ENCODE data around the gene ELMO3. TPM values are rescaled to one million over a fixed set of nuclear protein-coding genes. Genes with fewer than 3 reads are reported as not detected.

The ELMO3 gene
- total RNA-seq, 1 donor, result 0.36 TPM

GRCh38 chr16:67185651-67186134 lies 13.2 kb upstream of the ELMO3 start:
- Histone ChIP-seq H3K4me2 (ENCODE audit: insufficient read depth, low read length) (peak overlapping the region; percentile 98), H3K4me1 (ENCODE audit: insufficient read depth, low read length) (peaks cover 47% of the 10 kb centered on the region), H3K9me3 (ENCODE audit: low read depth, low read length) (no peaks in the 10 kb centered on the region), H3K27me3 (ENCODE audit: insufficient read depth, low read length) (no peaks in the 10 kb centered on the region), H2AFZ (ENCODE audit: low read length) (no peak overlapping the region), H3K4me3 (ENCODE audit: insufficient read depth, low read length) (peak overlapping the region; percentile 1), H3K27ac (ENCODE audit: low read depth, low read length) (no peak overlapping the region), H3K36me3 (ENCODE audit: insufficient read depth, low read length) (no peaks in the 10 kb centered on the region), H4K20me1 (ENCODE audit: insufficient read depth, low read length) (peaks cover 11% of the 10 kb centered on the region), H3K79me2 (ENCODE audit: insufficient read depth, low read length) (peaks cover 11% of the 10 kb centered on the region)
- DNase-seq (ENCODE audit: insufficient read length, low spot score, missing footprints), result no peak
- TF ChIP-seq CTCF (IDR thresholded peaks at IDR 0.05; ENCODE audit: extremely low read depth, low read depth, low read length), result no peak

GRCh38 chr16:67186550-67186950 lies 12.4 kb upstream of the ELMO3 start:
- DNase-seq (ENCODE audit: insufficient read length, low spot score, missing footprints), result peak; percentile 93
- H3K4me3 ChIP-seq (ENCODE audit: insufficient read depth, low read length), result peak overlapping the region; percentile 37
- H3K79me2 ChIP-seq (ENCODE audit: insufficient read depth, low read length), result peaks cover 11% of the 10 kb centered on the region
- H3K4me1 ChIP-seq (ENCODE audit: insufficient read depth, low read length), result peaks cover 47% of the 10 kb centered on the region
- no peaks in the 10 kb centered on the region for H3K27me3 ChIP-seq (ENCODE audit: insufficient read depth, low read length)
- H3K27ac ChIP-seq (ENCODE audit: low read depth, low read length), result no peak overlapping the region
- TF ChIP-seq CTCF (IDR thresholded peaks at IDR 0.05; ENCODE audit: extremely low read depth, low read depth, low read length), result no peak
- no peak overlapping the region for H2AFZ ChIP-seq (ENCODE audit: low read length)
- H3K4me2 ChIP-seq (ENCODE audit: insufficient read depth, low read length), result peak overlapping the region; percentile 46
- peaks cover 4% of the 10 kb centered on the region for H4K20me1 ChIP-seq (ENCODE audit: insufficient read depth, low read length)
- H3K9me3 ChIP-seq (ENCODE audit: low read depth, low read length), result no peaks in the 10 kb centered on the region
- H3K36me3 ChIP-seq (ENCODE audit: insufficient read depth, low read length), result no peaks in the 10 kb centered on the region

GRCh38 chr16:67187175-67187890 lies 11.6 kb upstream of the ELMO3 start:
- Histone ChIP-seq H3K9me3 (ENCODE audit: low read depth, low read length) (no peaks in the 10 kb centered on the region), H3K27ac (ENCODE audit: low read depth, low read length) (no peak overlapping the region), H2AFZ (ENCODE audit: low read length) (no peak overlapping the region), H3K4me1 (ENCODE audit: insufficient read depth, low read length) (peaks cover 44% of the 10 kb centered on the region), H3K4me2 (ENCODE audit: insufficient read depth, low read length) (no peak overlapping the region), H3K4me3 (ENCODE audit: insufficient read depth, low read length) (no peak overlapping the region), H3K27me3 (ENCODE audit: insufficient read depth, low read length) (no peaks in the 10 kb centered on the region), H3K36me3 (ENCODE audit: insufficient read depth, low read length) (no peaks in the 10 kb centered on the region), H3K79me2 (ENCODE audit: insufficient read depth, low read length) (peaks cover 12% of the 10 kb centered on the region), H4K20me1 (ENCODE audit: insufficient read depth, low read length) (peaks cover 4% of the 10 kb centered on the region)
- TF ChIP-seq CTCF (IDR thresholded peaks at IDR 0.05; ENCODE audit: extremely low read depth, low read depth, low read length), result no peak
- no peak for DNase-seq (ENCODE audit: insufficient read length, low spot score, missing footprints)

GRCh38 chr16:67188323-67188722 lies 10.6 kb upstream of the ELMO3 start:
- Histone ChIP-seq H3K36me3 (ENCODE audit: insufficient read depth, low read length) (no peaks in the 10 kb centered on the region), H3K9me3 (ENCODE audit: low read depth, low read length) (no peaks in the 10 kb centered on the region), H3K4me1 (ENCODE audit: insufficient read depth, low read length) (peaks cover 43% of the 10 kb centered on the region), H4K20me1 (ENCODE audit: insufficient read depth, low read length) (peaks cover 14% of the 10 kb centered on the region), H3K27me3 (ENCODE audit: insufficient read depth, low read length) (no peaks in the 10 kb centered on the region), H3K4me2 (ENCODE audit: insufficient read depth, low read length) (no peak overlapping the region), H2AFZ (ENCODE audit: low read length) (no peak overlapping the region), H3K27ac (ENCODE audit: low read depth, low read length) (no peak overlapping the region), H3K79me2 (ENCODE audit: insufficient read depth, low read length) (peaks cover 14% of the 10 kb centered on the region), H3K4me3 (ENCODE audit: insufficient read depth, low read length) (no peak overlapping the region)
- no peak for TF ChIP-seq CTCF (IDR thresholded peaks at IDR 0.05; ENCODE audit: extremely low read depth, low read depth, low read length)
- DNase-seq (ENCODE audit: insufficient read length, low spot score, missing footprints), result no peak
